Neural cell (in vitro differentiated cells): ENCODE results near the gene LHB. TPM values are rescaled to one million over a fixed set of nuclear protein-coding genes. Genes with fewer than 3 reads are reported as not detected.

Source experiments
- H2AFZ ChIP-seq: fragments of 200-600, 300-800 bp; sonication (generic), shearing (Covaris generic); 2 replicates; pipeline ENCODE4 v1.6.0; 2014; ENCODE audit warnings: low read depth, mild to moderate bottlenecking, antibody characterized with exemption, low read length, moderate library complexity
- H3F3A ChIP-seq: fragments of 200-600 bp; shearing (Covaris generic); 2 replicates; pipeline ENCODE4 v1.6.1; 2016; ENCODE audit warnings: mild to moderate bottlenecking, moderate library complexity, mixed read lengths, antibody characterized with exemption, low read length; ENCODE audit not compliant: insufficient read depth, poor library complexity, severe bottlenecking
- H3K27ac ChIP-seq: fragments of 200-600, 300-800 bp; sonication (generic), shearing (Covaris generic); 2 replicates; pipeline ENCODE4 v1.5.1; 2014; ENCODE audit warnings: mild to moderate bottlenecking, low read length, moderate library complexity
- H3K27me3 ChIP-seq: fragments of 300-800, 200-600 bp; sonication (generic), shearing (Covaris generic); 2 replicates; pipeline ENCODE4 v1.6.0; 2014; ENCODE audit warnings: mild to moderate bottlenecking, low read depth, low read length, moderate library complexity; ENCODE audit not compliant: insufficient read depth
- H3K36me3 ChIP-seq: fragments of 300-800, 200-600 bp; sonication (generic), shearing (Covaris generic); 2 replicates; pipeline ENCODE4 v1.5.1; 2014; ENCODE audit warnings: mild to moderate bottlenecking, antibody characterized with exemption, low read length, moderate library complexity; ENCODE audit not compliant: insufficient read depth
- H3K4me2 ChIP-seq: fragments of 300-800, 200-600 bp; sonication (generic), shearing (Covaris generic); 2 replicates; pipeline ENCODE4 v1.6.0; 2014; ENCODE audit warnings: mild to moderate bottlenecking, low read length
- H3K4me3 ChIP-seq: fragments of 300-800, 200-600 bp; sonication (generic), shearing (Covaris generic); 2 replicates; pipeline ENCODE4 v1.5.1; 2014; ENCODE audit warnings: mild to moderate bottlenecking, low read length, moderate library complexity
- H3K79me2 ChIP-seq: fragments of 200-600 bp; shearing (Covaris generic); replicated peaks from 2 replicates; pipeline ENCODE4 v1.6.0; 2014; ENCODE audit warnings: mild to moderate bottlenecking, low read length, moderate library complexity; ENCODE audit not compliant: insufficient read depth
- H3K9ac ChIP-seq: fragments of 300-800, 200-600 bp; sonication (generic), shearing (Covaris generic); 2 replicates; pipeline ENCODE4 v1.6.1; 2016; ENCODE audit warnings: mild to moderate bottlenecking, low read length, mixed read lengths
- H3K9me2 ChIP-seq: fragments of 200-600 bp; shearing (Covaris generic); 2 replicates; pipeline ENCODE4 v1.6.1; 2016; ENCODE audit warnings: mild to moderate bottlenecking, low read length, mixed read lengths; ENCODE audit not compliant: insufficient read depth
- H3K9me3 ChIP-seq: fragments of 200-600, 300-800 bp; sonication (generic), shearing (Covaris generic); 2 replicates; pipeline ENCODE4 v1.6.1; 2016; ENCODE audit warnings: mild to moderate bottlenecking, mixed run types, low read length, moderate library complexity, mixed read lengths
- H4K20me1 ChIP-seq: fragments of 200-600 bp; shearing (Covaris generic); 2 replicates; pipeline ENCODE4 v1.6.1; 2016; ENCODE audit warnings: mild to moderate bottlenecking, mixed run types; ENCODE audit not compliant: insufficient read depth
- EP300 ChIP-seq: fragments of 450-650 bp; conservative IDR thresholded peaks from 2 replicates; pipeline ENCODE4 v1.6.1; 2014; ENCODE audit warnings: antibody characterized with exemption, mild to moderate bottlenecking, moderate library complexity; ENCODE audit not compliant: poor library complexity, severe bottlenecking
- EZH2 ChIP-seq: fragments of 200-600, 300-800 bp; shearing (Covaris generic), sonication (generic); IDR thresholded peaks from 2 replicates; pipeline ENCODE4 v1.6.1; 2014; ENCODE audit warnings: antibody characterized with exemption, low read length, borderline replicate concordance, mild to moderate bottlenecking; ENCODE audit not compliant: insufficient read depth, poor library complexity, severe bottlenecking
- MXI1 ChIP-seq: fragments of 450-650 bp; conservative IDR thresholded peaks from 2 replicates; pipeline ENCODE4 v1.6.1; 2014; ENCODE audit warnings: antibody characterized with exemption, mild to moderate bottlenecking; ENCODE audit not compliant: poor library complexity, severe bottlenecking
- POLR2AphosphoS5 ChIP-seq: IDR thresholded peaks from 2 replicates; pipeline ENCODE4 v1.6.1; 2012
- RAD21 ChIP-seq: fragments of 450-650 bp; conservative IDR thresholded peaks from 2 replicates; pipeline ENCODE4 v1.6.1; 2014; ENCODE audit warnings: antibody characterized with exemption, mild to moderate bottlenecking, moderate library complexity
- REST ChIP-seq: IDR thresholded peaks from 2 replicates; pipeline ENCODE4 v1.6.1; 2012; ENCODE audit warnings: borderline replicate concordance
- SMC3 ChIP-seq: fragments of 450-650 bp; conservative IDR thresholded peaks from 2 replicates; pipeline ENCODE4 v1.6.1; 2014; ENCODE audit warnings: antibody characterized with exemption, mild to moderate bottlenecking, moderate library complexity; ENCODE audit not compliant: poor library complexity
- TAF1 ChIP-seq: IDR thresholded peaks from 2 replicates; pipeline ENCODE4 v1.6.1; 2012; ENCODE audit warnings: low read depth
- polyA plus RNA-seq: library from polyadenylated mRNA; depleted of rRNA; stranded (reverse); fragments of >200 nt; gene quantifications from 2 replicates; pipeline ENCODE4 v1.2.3, GENCODE V29; 2014
- TF ChIP-seq, protein P1 (sequence below): fragments of 450-650 bp; IDR thresholded peaks from 2 replicates; pipeline ENCODE4 v1.5.1; 2014; ENCODE audit warnings: antibody characterized with exemption, mild to moderate bottlenecking, moderate library complexity; ENCODE audit not compliant: poor library complexity, severe bottlenecking

Gene LHB
- polyA plus RNA-seq, 1 donor from 2014 or later = not detected

DNA sequence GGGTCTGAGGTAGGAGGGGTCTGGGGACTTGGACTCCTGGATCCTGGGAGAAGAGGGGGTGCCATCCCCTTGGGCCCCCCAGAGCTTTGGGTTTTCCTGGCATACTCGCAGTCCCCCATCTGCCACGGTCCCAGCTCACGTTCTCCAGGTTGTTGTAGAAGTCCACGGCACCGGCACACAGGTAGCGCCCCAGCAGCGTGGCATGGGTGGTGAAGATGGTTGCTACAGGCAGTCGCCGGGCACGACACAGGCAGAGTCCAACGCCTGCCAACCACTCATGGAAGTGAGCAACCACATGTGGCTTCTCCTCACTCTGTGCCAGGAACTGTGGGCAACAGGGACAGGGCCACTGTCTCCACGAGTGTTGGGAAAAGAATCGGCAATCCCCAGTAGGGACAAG is 31.2 kb downstream of the LHB start:
- Histone ChIP-seq H3K27ac (no peak overlapping the region), H3K9me2 (no peaks in the 10 kb centered on the region), H3K27me3 (no peaks in the 10 kb centered on the region), H3K79me2 (no peaks in the 10 kb centered on the region), H2AFZ (no peak overlapping the region), H3K9me3 (no peaks in the 10 kb centered on the region), H4K20me1 (no peaks in the 10 kb centered on the region), H3K36me3 (no peaks in the 10 kb centered on the region), H3F3A (no peaks in the 10 kb centered on the region), H3K4me3 (no peak overlapping the region), H3K4me2 (no peak overlapping the region), H3K9ac (no peak overlapping the region)
- TF ChIP-seq POLR2AphosphoS5 = no peak
- no peak for TF ChIP-seq MXI1
- no peak for TF ChIP-seq TAF1
- TF ChIP-seq SMC3 = no peak
- TF ChIP-seq RAD21 = no peak
- TF ChIP-seq, protein P1, sequence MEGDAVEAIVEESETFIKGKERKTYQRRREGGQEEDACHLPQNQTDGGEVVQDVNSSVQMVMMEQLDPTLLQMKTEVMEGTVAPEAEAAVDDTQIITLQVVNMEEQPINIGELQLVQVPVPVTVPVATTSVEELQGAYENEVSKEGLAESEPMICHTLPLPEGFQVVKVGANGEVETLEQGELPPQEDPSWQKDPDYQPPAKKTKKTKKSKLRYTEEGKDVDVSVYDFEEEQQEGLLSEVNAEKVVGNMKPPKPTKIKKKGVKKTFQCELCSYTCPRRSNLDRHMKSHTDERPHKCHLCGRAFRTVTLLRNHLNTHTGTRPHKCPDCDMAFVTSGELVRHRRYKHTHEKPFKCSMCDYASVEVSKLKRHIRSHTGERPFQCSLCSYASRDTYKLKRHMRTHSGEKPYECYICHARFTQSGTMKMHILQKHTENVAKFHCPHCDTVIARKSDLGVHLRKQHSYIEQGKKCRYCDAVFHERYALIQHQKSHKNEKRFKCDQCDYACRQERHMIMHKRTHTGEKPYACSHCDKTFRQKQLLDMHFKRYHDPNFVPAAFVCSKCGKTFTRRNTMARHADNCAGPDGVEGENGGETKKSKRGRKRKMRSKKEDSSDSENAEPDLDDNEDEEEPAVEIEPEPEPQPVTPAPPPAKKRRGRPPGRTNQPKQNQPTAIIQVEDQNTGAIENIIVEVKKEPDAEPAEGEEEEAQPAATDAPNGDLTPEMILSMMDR = no peak
- TF ChIP-seq EZH2 = no peak
- TF ChIP-seq EP300 = no peak
- no peak for TF ChIP-seq REST

GRCh38 chr19:48982280-48982679 is 34.6 kb downstream of the LHB start:
- H3K9me3 ChIP-seq = no peaks in the 10 kb centered on the region
- no peaks in the 10 kb centered on the region for H3K27me3 ChIP-seq
- no peak overlapping the region for H3K4me2 ChIP-seq
- no peaks in the 10 kb centered on the region for H3K9me2 ChIP-seq
- no peaks in the 10 kb centered on the region for H3K79me2 ChIP-seq
- H3K9ac ChIP-seq = no peak overlapping the region
- H3K4me3 ChIP-seq = no peak overlapping the region
- no peaks in the 10 kb centered on the region for H3F3A ChIP-seq
- H2AFZ ChIP-seq = no peak overlapping the region
- H3K36me3 ChIP-seq = no peaks in the 10 kb centered on the region
- no peaks in the 10 kb centered on the region for H4K20me1 ChIP-seq
- TF ChIP-seq REST (no peak), TAF1 (no peak), MXI1 (no peak), POLR2AphosphoS5 (no peak), EZH2 (no peak), EP300 (no peak), SMC3 (no peak), RAD21 (no peak)
- TF ChIP-seq, protein P1 = no peak
- H3K27ac ChIP-seq = no peak overlapping the region
